Stomach (tissue), 9 donors: ENCODE measurements around the gene WWC2. TPM values are rescaled to one million over a fixed set of nuclear protein-coding genes. Genes with fewer than 3 reads are reported as not detected.
A peak's percentile ranks its signal among the peaks of the same experiment; 100 is the strongest.

Experiments used
- DNase-seq, 2 donors: peaks; one replicate each; pipeline versions ENCODE4 v3.0.0 to v3.0.0-alpha.2; 2013 to 2019
- H3K27ac ChIP-seq, 5 donors: fragments of 200-600 bp in 4 of 5; sonication (generic) in 4 of 5; one replicate each; pipeline ENCODE4 v1.5.1; 2013 to 2019; ENCODE audit warnings: mild to moderate bottlenecking in 1 of 5, moderate library complexity in 1 of 5
- H3K27me3 ChIP-seq, 3 donors: fragments of 200-600 bp; sonication (generic); one replicate each; pipeline ENCODE4 v1.5.1; 2017 to 2019; ENCODE audit warnings: mixed run types in 1 of 3
- H3K36me3 ChIP-seq, 4 donors: fragments of 200-600 bp; sonication (generic); 1 replicate in 3 of 4; 2 replicates in 1 of 4; pipeline ENCODE4 v1.5.1; 2016 to 2019
- H3K4me1 ChIP-seq, 4 donors: fragments of 200-600 bp; sonication (generic); one replicate each; pipeline ENCODE4 v1.5.1; 2016 to 2019
- H3K4me3 ChIP-seq, 4 donors: fragments of 200-600 bp; sonication (generic) in 3 of 4; one replicate each; pipeline ENCODE4 v1.5.1; 2016 to 2019; ENCODE audit warnings: mild to moderate bottlenecking in 1 of 4
- H3K9me3 ChIP-seq, 4 donors: fragments of 200-600 bp; sonication (generic); one replicate each; pipeline ENCODE4 v1.5.1; 2016 to 2019
- CTCF ChIP-seq, 7 experiments: fragments of 450-650 bp in 4 of 7; fragments of 200-600 bp in 3 of 7; sonication (generic) in 3 of 7; IDR thresholded peaks; one replicate each; pipeline ENCODE4 v1.5.1; 2016 to 2019; ENCODE audit warnings: antibody characterized with exemption in 7 of 7, control low read depth in 2 of 7, mild to moderate bottlenecking in 1 of 7
- EP300 ChIP-seq: sonication (generic); formaldehyde crosslinking; IDR thresholded peaks from one replicate; pipeline ENCODE4 v1.6.1; 2017; ENCODE audit warnings: antibody characterized with exemption
- POLR2A ChIP-seq, 4 donors: fragments of 450-650 bp; IDR thresholded peaks; one replicate each; pipeline ENCODE4 v1.6.1; 2016; ENCODE audit warnings: antibody characterized with exemption in 4 of 4, control low read depth in 2 of 4, mild to moderate bottlenecking in 1 of 4, moderate library complexity in 1 of 4
- POLR2AphosphoS5 ChIP-seq, 3 donors: sonication (generic); formaldehyde crosslinking; IDR thresholded peaks; one replicate each; pipeline ENCODE4 v1.6.1; 2016; ENCODE audit warnings: antibody characterized with exemption in 3 of 3
- WGBS, 5 donors: extraction: QIAGEN DNeasy Blood & Tissue Kit in 3 of 5; methylation state at CpG; one replicate each; pipeline versions ENCODE4 v1.1.5 to v1.1.7; 2013 to 2018; 5-methylcytosine and 5-hydroxymethylcytosine counted together
- intact Hi-C: fragments of 100-400 bp; cut with DNase I; formaldehyde crosslinking; loops from one replicate; pipeline ENCODE4 v1.15.1; 2023; ENCODE audit warnings: low total_unique reads
- polyA plus RNA-seq, 3 donors: library from polyadenylated mRNA; stranded (reverse); fragments of 200-250 nt; gene quantifications; one replicate each; pipeline ENCODE4 v1.2.3, GENCODE V29; 2013
- total RNA-seq, 5 donors: library from RNA; depleted of rRNA; stranded (reverse); fragments of >200 nt; gene quantifications; one replicate each; pipeline versions ENCODE4 v1.1.0 to v1.2.3, GENCODE V29; 2014 to 2016
- donor health status: healthy with polysubstance abuse.
- donor health status: Bipolar disorder and iron deficiency.
- donor health status: healthy.

WWC2 gene
- total and polyA plus RNA-seq, 8 donors: 2.6 to 59.1 (median 31.1) TPM

GRCh38 chr4:183068502-183068901 lies 30.6 kb upstream of the WWC2 start:
- intact Hi-C loops: no loop called here
- TF ChIP-seq CTCF (IDR thresholded peaks at IDR 0.05): no peak
- TF ChIP-seq EP300: no peak
- no peak for TF ChIP-seq POLR2A (IDR thresholded peaks at IDR 0.05)
- TF ChIP-seq POLR2AphosphoS5 (IDR thresholded peaks at IDR 0.05): no peak
- H3K4me3 ChIP-seq: no peak overlapping the region
- H3K27ac ChIP-seq: no peak overlapping the region
- no peaks in the 10 kb centered on the region for H3K36me3 ChIP-seq
- H3K9me3 ChIP-seq: peaks cover 0 to 12% (median 9%) of the 10 kb centered on the region in 4 donors
- 87 to 94% (median 91%) methylated on average over 5 of the region's 5 CpGs for WGBS, 5 donors
- DNase-seq: no peak
- H3K4me1 ChIP-seq: peaks cover 0 to 4% (median 0%) of the 10 kb centered on the region in 4 donors
- no peaks in the 10 kb centered on the region for H3K27me3 ChIP-seq

GRCh38 chr4:183071222-183071621 lies 27.8 kb upstream of the WWC2 start:
- intact Hi-C loops: loop anchor here (5.0 to 10.0 kb wide), 3 partner anchors 126 to 334 kb away; no protein-coding TSS in a partner anchor
- H3K4me1 ChIP-seq: peaks cover 0 to 10% (median 0%) of the 10 kb centered on the region in 4 donors
- H3K4me3 ChIP-seq: no peak overlapping the region
- H3K27ac ChIP-seq: no peak overlapping the region
- no peak for DNase-seq
- H3K27me3 ChIP-seq: no peaks in the 10 kb centered on the region
- TF ChIP-seq CTCF (IDR thresholded peaks at IDR 0.05) (no peak), EP300 (no peak), POLR2AphosphoS5 (IDR thresholded peaks at IDR 0.05) (no peak), POLR2A (IDR thresholded peaks at IDR 0.05) (no peak)
- H3K9me3 ChIP-seq: peaks cover 0 to 12% (median 9%) of the 10 kb centered on the region in 4 donors
- H3K36me3 ChIP-seq: no peaks in the 10 kb centered on the region

GRCh38 chr4:183072176-183072575 lies 26.9 kb upstream of the WWC2 start:
- TF ChIP-seq POLR2AphosphoS5 (IDR thresholded peaks at IDR 0.05): no peak
- no peak for TF ChIP-seq CTCF (IDR thresholded peaks at IDR 0.05)
- no peak for TF ChIP-seq EP300
- no peak for TF ChIP-seq POLR2A (IDR thresholded peaks at IDR 0.05)
- 88 to 94% (median 89%) methylated on average over 2 of the region's 2 CpGs for WGBS, 5 donors
- no peak overlapping the region for H3K4me3 ChIP-seq
- no peak overlapping the region for H3K27ac ChIP-seq
- intact Hi-C loops: loop anchor here (5.0 to 10.0 kb wide), 3 partner anchors 127 to 333 kb away; no protein-coding TSS in a partner anchor
- peaks cover 0 to 10% (median 0%) of the 10 kb centered on the region in 4 donors for H3K4me1 ChIP-seq
- peaks cover 0 to 12% (median 9%) of the 10 kb centered on the region in 4 donors for H3K9me3 ChIP-seq
- H3K27me3 ChIP-seq: no peaks in the 10 kb centered on the region
- DNase-seq: no peak
- H3K36me3 ChIP-seq: no peaks in the 10 kb centered on the region

- WGBS, 5 donors: 34 to 42% (median 37%) methylated on average over 2 of the region's 2 CpGs
Measured at GRCh38 chr4:183073838-183074145, 25.3 kb upstream of the WWC2 start.

More at GRCh38 chr4:183073838-183074145, 25.3 kb upstream of the WWC2 start:
- intact Hi-C loops: loop anchor here (5.0 to 10.0 kb wide), 3 partner anchors 129 to 331 kb away; no protein-coding TSS in a partner anchor
- H3K4me3 ChIP-seq: no peak overlapping the region
- no peak overlapping the region for H3K27ac ChIP-seq
- H3K9me3 ChIP-seq: peaks cover 0 to 5% (median 3%) of the 10 kb centered on the region in 4 donors
- TF ChIP-seq CTCF (IDR thresholded peaks at IDR 0.05): peak in 1 of 7 experiments; percentile 2
- TF ChIP-seq POLR2A (IDR thresholded peaks at IDR 0.05): no peak
- DNase-seq: no peak
- no peaks in the 10 kb centered on the region for H3K27me3 ChIP-seq
- peaks cover 0 to 10% (median 0%) of the 10 kb centered on the region in 4 donors for H3K4me1 ChIP-seq
- no peaks in the 10 kb centered on the region for H3K36me3 ChIP-seq
